ENCODE measurements around the gene FAM151A.
A peak's percentile ranks its signal among the peaks of the same experiment; 100 is the strongest.

FAM151A gene

DNA sequence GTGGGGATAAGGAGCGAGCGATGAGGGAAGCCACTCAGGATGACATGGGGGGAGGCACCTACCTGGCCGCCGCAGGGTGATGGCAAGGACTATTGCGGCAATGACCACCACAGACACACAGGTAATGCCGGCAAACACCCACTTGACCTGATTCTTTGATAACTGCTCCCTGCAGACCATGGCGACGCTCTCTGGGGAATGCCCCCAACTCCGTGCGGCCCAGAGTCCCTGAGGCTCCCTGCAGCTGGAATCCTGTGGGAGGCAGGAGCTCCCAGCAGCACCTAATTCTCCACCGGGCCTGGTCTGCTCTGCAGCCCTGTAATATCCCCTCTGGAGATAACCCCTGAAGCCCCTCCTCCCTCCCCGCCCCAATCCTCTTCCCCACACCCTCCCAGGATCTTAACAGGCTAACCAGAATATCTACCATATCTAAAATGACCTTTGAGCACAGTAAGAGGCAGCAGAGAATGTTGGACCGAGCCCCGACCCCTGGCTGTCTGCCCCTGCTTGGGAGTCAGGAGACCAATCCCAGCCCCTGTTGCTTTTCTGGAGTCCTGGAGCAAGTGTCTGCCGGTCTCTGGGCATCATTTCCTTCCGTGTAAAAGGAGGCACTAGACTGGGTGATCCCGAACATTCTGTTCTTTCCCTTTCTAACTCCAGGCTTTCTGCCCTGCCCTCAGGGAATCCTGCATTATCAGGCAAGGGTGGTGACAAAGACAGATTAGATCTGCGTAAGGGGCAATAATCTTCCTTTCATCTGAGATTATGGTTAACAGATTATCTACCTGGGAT is at the start of gene FAM151A:
Gene FAM151A (minus strand): TSS at position 310 of the 792 bp plus-strand sequence. CDS start 130 bp downstream, at position 180.
- no peak for DNase-seq

GRCh38 chr1:54671985-54672608 is 48.8 kb upstream of the FAM151A start:
- peak; percentile 35 for DNase-seq

DNA sequence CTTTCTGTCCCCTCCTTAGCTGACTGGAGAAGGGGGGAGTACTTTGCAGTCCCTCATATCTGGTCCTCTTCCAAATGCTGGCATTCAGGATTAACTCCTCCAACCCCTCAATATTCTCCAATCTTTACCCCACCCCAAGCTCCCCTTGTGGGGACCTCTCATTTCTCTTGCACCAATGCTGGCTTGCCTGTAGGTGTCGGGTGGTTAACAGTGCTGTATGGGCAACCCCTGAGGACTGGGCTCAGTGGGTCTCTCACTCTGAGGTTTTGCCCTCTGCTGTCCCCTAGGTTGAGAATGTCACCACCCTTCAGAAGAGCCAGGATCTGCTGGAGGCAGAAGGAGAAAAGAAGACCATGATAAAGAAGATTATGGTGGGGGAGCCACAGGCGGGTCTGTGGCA is 45.2 kb upstream of the FAM151A start:
- no peak for DNase-seq

GRCh38 chr1:54667797-54668196 is 44.5 kb upstream of the FAM151A start:
- DNase-seq, result no peak

GRCh38 chr1:54666333-54666732 is 43.0 kb upstream of the FAM151A start:
- no peak for DNase-seq

DNA sequence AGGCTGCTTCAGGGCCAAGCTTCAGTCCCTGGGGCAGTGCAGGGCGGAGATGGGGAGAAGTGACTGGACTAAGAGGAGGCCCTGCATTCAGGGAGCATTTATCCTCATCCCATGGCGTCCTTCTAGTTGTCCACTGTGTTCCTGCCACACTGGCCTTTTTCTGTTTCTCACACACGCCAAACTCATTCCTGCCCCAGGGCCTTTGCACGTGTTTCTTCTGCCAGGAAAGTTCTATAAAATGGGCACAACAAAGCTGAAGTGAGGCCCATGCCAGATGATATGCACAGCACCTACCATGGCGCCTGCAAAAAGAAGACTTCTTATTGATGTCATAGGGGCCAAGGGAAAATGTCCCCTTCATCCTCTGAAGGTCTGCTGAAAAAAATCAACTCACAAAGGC is 42.5 kb upstream of the FAM151A start:
- no peak for DNase-seq

GRCh38 chr1:54664364-54664763 is 41.0 kb upstream of the FAM151A start:
- no peak for DNase-seq

DNA sequence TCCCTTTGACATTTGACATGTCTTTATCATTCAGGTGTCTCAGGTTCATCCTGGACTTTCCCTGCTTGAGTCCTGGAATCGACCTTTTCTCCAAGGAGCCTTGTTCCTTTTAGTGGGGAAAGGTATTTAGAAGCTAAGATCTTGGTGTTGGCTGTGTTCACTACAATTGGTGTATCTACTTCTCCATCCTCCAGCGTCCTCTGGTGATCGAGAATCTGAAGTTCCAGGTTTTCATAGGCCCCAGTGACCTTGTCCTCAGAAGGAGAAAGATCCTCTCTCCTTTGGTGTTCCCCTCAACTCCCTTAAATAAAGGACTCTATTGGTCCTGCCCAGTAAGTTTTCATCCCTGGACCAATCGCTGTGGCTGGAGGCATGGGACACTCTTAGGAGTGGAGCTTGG is 40.4 kb upstream of the FAM151A start:
- no peak for DNase-seq

DNA sequence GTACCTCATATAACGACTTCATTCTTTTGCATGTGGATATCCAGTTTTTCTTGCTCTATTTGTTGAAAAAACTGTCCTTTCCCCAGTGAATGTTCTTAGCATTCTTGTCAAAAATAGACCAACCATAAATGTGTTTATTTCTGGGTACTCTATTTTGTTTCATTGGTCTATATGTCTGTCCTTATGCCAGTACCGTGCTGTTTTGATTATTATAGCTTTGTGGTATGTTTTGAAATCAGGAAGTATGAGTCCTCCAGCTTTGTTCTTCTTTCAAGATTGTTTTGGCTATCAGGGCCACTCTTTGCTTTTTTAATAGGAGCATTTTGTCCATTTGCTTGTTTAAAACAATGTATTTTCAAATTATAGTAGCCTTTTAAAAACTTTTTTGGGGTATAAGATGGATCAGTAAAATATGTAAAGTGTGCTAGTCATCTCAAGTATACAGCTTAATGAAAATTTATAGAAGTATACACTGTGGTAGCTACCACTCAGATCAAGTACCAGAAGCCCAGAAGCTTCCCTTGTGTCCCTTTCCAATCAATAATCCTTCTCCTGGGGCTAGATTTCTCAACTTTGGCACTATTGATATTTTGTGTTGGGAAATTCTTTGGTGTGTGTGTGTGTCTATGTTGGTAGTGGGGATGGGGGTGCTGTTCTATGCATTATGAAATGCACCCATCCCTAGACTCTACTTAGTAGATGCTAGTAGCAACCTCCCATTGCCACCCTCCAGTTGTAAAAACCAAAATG is 35.0 kb upstream of the FAM151A start:
- no peak for DNase-seq

- no peak for DNase-seq
Measured at GRCh38 chr1:54653036-54653435, 29.7 kb upstream of the FAM151A start.

DNA sequence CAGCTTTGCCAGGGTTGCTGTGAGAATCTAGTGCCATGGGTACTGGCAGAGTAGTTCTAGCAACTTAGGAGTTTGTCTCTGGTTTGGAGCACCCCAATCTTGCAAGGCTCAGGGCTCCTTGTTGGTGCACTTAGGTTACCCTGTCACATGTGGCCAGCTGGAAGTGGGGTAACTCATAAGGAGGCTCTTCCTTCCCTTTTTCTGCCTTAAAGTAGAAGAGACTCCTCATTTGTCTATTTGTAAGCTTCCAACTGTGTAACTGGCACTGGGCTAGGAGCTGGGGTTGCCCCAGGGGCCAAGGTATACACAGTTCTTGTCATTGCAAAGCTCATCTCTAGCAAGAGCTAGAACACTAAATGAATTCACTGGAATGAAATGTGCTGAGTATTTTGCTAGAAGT is 28.8 kb upstream of the FAM151A start:
- DNase-seq, result no peak

DNA sequence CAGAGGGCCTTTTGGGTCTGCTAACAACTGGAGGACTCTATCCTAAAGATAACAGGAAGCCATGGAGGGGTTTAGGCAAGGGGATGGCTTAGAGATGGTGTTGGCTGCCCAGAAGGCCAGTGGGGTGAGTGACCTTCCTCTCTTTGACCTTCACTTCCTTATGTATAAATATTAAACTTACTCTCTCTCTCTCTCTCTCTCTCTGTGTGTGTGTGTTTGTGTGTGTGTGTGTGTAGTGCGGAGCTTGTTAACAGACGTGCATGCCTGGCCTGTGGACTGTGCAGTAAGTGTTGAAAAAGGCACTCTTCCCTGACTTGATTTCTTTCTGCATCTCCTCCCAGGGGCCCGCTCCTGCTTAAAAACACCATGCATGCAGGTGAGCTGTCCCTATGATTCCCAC is 28.3 kb upstream of the FAM151A start:
- DNase-seq, result no peak

GRCh38 chr1:54650417-54650816 is 27.1 kb upstream of the FAM151A start:
- no peak for DNase-seq

- no peak for DNase-seq
Measured at GRCh38 chr1:54649921-54650320, 26.6 kb upstream of the FAM151A start.

DNA sequence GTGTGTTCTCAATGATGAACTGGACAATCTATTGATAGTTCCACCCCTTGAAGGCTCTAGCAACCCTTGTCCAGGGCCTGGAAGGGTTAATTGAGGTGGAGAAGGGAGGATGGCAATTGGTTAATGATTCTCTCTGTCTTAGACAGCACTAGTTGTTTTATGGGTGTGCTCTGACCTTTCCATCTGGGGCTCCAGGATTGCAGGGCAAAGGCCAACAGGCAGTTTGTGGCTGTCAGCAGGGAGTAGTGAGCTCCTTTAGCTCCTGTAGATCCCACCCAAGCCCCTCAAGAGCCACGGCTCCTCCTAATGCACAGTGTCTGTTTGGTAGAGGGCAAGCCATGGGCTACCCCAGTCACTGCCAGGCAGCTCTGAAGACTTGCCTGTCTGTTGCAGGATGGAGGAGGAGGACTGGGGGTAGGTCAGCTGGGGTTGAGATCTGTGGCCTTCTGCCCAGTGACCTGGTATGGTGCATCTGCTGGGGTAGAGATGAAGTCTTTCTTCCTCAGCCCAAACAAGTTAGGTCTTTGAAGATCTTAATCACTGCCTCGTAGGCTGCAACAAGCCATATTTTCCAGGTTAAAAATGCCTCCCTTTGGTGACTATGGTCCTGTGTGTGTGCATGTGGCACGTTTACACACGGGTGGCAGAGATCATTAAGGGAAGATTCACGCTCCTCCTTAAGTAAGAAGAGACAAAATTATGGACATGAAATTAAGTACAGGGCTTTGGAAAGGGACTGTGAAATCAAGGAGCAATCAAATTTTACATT is 26.0 kb upstream of the FAM151A start:
- DNase-seq, result no peak

- DNase-seq, result no peak
Measured at GRCh38 chr1:54645806-54646676, 22.7 kb upstream of the FAM151A start.

DNA sequence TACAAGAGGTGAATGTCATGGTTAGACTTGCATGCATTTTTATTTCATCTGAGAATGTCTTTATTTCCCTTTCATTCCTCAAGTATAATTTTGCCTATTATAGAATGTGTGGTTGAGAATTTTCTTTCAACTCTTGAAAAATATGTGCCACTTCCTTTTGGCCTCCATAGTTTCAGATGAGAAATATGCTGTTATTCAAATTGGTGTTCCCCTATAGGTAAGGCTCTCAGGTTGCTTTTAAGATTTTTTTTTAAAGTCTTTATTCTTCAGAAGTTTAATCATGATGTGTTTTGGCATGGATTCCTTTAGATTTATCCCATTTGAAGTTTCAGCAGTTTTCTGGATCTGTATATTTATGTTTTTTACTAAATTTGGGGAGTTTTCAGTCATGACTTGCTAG is 20.4 kb upstream of the FAM151A start:
- no peak for DNase-seq

DNA sequence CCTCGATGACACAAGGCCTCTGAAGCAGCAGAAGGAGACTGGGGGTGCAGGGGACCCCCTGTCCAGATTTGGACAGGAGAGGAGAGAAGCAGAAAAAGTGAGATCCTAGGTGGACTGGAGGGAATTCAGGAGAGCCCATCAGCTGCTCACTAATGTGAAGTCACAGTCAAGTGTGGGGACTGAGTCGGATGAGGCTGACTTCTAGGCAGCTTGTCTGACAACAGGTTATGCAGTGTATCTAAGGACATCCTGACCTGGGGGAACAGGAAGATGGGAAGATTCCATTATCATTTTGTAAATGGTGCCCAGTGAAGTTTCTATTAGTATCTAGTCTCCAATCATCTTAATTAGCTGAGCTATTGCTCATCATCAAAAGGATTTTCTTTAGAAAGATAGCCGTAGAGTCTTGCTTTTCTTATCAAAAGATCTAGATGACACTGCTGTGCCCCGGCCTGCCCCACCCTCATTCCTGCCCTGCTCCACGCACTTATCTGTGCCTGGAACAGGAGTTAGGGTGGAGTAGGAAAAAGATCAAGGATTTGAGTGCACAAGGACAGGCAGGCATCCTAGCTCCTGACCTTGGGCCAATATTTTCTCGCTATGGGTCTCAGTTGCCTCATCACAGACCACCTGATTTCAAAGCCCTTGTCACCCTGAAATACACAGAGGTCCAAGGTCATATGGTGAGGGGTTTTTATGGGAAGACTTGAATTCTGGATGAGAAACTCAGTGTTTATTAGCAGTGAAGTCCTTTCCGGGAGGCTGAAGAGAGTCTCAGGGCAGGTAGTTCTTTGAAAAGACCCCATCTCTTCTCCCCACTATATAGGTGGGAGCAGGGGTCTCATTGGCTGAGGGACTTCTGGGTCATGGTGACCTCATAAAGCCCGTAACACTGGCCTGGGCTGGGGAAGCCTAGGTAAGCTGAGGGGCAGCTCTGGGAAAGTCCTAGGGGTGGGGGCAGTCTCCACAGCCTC is 17.8 kb upstream of the FAM151A start, which contains the start of gene MROH7:
Gene MROH7 (plus strand): TSS at position 924 of the 974 bp plus-strand sequence. CDS start 11,141 bp downstream, outside the sequence.
- DNase-seq, result no peak

- no peak for DNase-seq
Measured at GRCh38 chr1:54640361-54640760, 17.0 kb upstream of the FAM151A start.
